ENCODE measurements around the gene EMID1.
A peak's percentile ranks its signal among the peaks of the same experiment; 100 is the strongest.

- TF ChIP-seq CTCF (IDR thresholded peaks at IDR 0.05; ENCODE audit: borderline replicate concordance, extremely low read depth, low read length, poor library complexity, severe bottlenecking) (peak; percentile 61), EZH2 (IDR thresholded peaks at IDR 0.05; ENCODE audit: borderline replicate concordance, low read depth, low read length, severe bottlenecking) (no peak)
These were observed 100.6 kb downstream of the EMID1 start, which contains the start of gene GAS2L1 for GRCh38 chr22:29306175-29306834.

Measured in DND-41 (cell line).